Measurements from ENCODE around the gene PLEKHG4B.
"Not testable (repeated sequence)": the region's sequence is repeated elsewhere in the genome, so short reads cannot be mapped to it uniquely, and the experiment has no call there.

PLEKHG4B gene

DNA sequence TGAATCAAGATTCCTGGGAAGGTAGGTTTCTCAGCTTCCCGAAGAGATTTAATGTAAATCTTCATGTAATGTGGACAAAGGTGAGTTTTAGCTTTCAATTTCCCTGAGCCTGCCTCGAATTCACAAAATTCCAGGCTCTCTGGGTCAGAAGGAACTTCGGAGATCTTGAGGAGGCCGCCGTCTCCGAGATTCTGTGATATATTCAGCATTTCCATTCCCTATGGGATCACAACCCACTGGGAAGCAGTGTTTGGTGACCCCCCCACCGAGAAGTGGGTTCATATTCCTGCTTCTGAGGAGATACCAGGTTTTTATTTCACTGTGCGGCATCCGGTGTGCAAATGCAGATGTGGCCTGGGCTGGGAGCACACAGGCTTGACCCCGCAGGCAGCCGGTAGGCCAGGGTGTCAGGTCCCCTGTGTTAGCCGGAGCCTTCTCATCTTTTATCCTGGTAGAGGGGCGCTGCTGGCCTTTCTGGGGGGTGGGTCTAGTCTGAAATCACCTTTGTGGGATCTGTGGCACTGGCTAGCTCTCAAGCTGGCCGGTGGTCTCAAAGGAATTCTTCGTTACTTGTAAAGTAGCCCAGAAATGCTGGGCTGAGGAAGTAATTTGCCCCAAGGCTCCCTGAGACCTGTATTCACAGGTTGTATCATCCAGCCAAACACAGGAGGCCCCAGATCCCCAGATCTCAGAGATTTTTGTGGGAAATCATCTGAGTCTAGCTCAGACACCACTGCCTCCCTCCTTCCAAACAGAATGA is 1.4 kb downstream of the PLEKHG4B start:
- DNase-seq (ENCODE audit: insufficient read length, low spot score) (no peak), FAIRE-seq (no peak)

DNA sequence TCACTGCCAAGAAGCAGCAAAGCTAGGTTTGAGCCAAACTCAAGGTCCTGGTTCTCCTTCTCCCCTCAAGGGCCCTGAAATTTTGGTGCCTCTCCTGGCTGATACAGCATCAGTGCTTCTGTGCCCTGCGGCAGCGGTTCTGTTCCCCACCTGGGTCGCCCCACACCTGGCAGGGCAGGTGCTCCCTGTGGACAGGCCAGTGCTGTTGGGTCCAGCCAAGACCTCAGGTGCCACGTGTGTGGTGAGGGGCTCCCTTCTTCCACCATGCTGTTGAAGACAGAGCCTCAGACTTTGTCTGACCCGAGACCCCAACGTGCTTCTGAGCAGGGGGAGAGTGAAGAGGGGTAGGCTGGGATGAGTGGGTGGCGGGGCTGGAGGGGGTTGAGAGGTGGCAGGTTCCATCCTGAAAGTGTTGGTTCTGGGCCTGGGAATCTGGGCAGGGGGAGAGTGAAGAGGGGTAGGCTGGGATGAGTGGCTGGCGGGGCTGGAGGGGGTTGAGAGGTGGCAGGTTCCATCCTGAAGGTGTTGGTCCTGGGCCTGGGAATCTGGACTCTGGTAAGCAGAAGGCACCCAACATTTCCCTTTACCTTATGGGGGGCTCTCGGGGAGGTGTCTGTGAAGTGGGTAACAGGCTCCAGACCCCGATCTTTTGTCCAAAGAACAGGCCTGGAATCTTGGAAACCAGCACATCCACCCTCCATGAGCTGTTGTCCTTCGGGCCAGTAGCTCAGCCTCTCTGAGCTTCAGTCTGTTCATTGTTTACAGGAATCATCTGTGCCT is 2.3 kb downstream of the PLEKHG4B start:
- DNase-seq (ENCODE audit: insufficient read length, low spot score) = no peak
- FAIRE-seq = no peak

DNA sequence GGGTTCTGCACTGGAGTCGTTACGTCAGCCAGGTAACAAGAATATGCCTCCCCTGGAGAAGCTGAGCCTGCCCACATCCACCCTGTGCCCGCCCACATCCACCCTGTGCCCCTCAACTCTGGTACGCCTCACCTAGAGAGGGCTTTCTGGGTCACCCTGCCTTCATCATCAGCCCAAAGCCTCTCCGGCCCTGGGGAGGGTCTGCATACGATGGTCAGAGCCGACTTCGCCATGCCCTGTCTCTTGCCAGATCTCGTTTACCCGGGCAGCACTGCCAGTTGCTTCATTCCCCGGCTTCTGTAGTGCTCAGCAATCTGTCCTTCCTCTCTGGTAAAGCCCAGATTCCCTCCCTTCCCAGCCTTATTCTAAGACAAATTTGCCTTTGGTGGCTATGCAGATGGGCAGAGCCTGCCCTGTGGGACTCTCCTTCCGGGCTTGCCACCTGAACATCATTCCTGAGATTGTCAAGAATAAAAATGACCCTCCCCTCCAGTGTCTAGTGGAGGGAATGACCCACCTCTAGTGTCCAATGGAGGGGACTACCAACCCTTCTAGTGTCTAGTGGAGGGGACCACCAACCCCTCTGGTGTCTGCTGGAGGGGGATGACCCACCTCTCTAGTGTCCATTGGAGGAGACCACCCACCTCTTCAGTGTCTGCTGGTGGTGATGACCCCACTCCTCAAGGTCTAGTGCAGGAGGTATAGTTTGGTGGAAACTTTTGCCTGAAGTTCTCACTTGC is 3.4 kb downstream of the PLEKHG4B start:
- no peak for FAIRE-seq
- no peak for DNase-seq (ENCODE audit: insufficient read length, low spot score)

DNA sequence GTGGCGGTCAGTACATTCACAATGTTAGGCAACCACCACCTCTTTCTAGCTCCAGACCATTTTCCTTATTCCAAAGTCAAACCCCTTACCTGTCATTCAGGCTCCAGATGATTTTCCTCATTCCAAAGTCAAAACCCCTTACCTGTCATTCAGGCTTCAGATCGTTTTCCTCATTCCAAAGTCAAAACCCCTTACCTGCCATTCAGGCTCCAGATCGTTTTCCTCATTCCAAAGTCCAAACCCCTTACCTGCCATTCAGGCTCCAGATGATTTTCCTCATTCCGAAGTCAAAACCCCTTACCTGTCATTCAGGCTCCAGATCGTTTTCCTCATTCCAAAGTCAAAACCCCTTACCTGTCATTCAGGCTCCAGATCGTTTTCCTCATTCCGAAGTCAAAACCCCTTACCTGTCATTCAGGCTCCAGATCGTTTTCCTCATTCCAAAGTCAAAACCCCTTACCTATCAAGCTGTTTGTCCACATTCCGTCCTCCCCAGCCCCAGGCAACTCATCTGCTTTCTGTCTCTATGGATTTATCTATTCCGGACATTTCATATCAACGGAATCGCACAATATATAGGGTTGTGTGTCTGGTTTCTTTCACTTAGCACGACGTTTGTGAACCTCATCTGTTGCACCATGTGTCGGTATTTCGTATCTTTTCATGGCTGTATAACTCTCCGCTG is 5.2 kb downstream of the PLEKHG4B start:
- FAIRE-seq (no peak), DNase-seq (ENCODE audit: insufficient read length, low spot score) (no peak)

DNA sequence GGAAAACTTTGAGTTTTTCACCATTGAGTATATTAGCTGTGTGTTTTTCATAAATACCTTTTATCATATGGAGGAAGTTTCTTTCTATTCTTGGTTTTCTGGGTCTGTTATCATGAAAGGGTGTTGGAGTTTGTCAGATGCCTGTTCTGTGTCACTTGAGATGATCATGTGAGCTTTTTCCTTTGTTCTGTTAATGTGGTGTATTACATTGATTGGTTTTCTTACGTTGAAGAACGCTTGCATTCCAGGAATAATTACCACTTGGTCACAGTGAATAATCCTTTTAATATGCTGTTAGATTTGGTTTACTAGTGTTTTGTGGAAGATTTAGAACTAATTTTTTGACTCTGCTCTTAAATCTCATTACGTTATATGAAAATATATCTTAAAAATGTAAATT is 7.8 kb downstream of the PLEKHG4B start:
- DNase-seq (ENCODE audit: insufficient read length, low spot score) = no peak
- no peak for FAIRE-seq

DNA sequence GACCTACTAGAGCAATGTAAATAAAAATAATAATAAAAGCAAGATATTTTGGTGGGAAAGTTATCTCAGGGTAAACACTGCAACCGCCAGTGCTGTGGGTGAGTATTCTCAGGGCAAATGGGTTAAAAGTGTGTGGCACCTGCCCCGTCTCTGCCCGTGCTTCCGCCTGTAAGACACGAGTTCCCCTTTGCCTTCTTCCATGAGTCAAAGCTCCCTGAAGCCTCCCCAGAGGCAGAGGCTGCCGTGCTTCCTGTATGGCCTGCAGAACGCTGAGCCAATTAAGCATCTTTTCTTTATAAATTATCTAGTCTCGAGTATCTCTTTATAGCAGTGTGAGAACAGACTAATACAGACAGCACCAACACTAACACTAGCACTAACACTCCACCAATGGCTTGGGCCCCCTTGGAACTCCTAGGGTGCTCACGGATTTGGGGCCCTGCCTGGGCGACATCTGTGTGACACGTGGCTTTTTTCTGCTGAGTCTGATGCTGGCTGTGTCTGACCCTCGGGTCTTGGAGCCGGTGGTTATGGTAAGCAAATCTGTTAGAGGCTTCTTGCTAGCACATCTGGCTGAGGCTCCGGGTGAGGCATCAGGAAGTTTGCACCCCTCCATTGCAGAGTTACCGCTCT is 10.6 kb downstream of the PLEKHG4B start:
- FAIRE-seq (no peak), DNase-seq (ENCODE audit: insufficient read length, low spot score) (no peak)

DNA sequence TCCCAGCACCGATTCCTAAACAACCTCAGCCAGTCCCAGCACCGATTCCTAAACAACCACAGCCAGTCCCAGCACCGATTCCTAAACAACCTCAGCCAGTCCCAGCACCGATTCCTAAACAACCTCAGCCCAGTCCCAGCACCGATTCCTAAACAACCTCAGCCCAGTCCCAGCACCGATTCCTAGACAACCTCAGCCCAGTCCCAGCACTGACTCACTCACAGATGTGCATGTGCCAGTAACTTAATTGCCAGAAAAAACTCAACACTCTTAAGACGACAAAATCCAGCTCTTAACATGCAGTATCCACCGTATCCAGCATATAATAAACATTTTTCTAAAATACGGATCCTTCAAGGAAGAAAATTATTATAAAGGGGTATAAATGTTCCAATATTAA is 12.1 kb downstream of the PLEKHG4B start:
- DNase-seq (ENCODE audit: insufficient read length, low spot score); FAIRE-seq: not testable (repeated sequence)

DNA sequence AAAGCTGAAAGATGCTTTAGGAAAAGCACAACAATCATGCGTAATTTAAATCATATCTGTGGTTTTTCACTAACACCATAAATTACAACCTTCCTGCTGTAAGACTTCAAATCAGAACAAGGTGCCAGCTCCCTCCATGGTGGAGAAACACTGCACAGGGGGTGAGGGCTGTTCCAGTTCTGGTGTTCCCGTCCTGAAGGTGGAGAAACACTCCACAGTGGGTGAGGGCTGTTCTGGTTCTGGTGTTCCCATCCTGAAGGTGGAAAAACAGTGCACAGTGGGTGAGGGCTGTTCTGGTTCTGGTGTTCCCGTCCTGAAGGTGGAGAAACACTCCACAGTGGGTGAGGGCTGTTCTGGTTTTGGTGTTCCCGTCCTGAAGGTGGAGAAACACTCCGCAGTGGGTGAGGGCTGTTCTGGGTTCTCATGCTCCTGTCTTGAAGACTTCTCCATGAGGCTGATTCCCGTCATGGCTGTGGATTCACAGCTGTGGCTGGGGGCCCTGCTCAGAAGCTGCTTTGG is 12.9 kb downstream of the PLEKHG4B start:
- FAIRE-seq = no peak

DNA sequence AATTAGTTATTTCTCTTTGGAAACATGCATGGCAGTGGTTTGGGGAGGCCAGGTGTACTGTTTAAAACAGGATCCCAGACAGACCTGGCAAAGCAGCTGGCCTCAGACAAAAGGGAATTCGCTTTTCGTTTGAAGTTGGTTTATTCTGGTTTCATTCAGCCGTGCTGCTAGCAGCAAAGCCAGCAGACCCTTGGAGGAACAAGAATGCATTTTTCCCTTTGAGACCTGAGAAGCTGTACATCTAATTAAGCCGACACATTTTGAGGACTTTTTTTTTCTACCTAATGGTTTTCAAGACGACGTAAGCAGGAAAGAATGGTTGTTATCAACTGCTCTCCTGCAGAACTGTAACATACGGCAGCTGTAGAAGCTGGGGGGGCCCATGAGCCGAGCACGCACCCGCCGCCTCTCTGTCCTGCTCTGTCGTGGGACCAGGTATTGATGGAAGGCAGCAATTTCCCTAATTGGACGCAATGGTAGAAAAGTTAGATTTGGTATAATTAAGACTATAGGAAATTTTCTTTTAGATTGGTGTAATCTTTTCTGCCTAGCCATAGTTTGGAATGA is 13.6 kb downstream of the PLEKHG4B start:
- DNase-seq (ENCODE audit: insufficient read length, low spot score) (no peak), FAIRE-seq (no peak)

More for the DNA sequence above, 12.9 kb downstream of the PLEKHG4B start:
- DNase-seq (ENCODE audit: insufficient read length, low spot score) = no peak

DNA sequence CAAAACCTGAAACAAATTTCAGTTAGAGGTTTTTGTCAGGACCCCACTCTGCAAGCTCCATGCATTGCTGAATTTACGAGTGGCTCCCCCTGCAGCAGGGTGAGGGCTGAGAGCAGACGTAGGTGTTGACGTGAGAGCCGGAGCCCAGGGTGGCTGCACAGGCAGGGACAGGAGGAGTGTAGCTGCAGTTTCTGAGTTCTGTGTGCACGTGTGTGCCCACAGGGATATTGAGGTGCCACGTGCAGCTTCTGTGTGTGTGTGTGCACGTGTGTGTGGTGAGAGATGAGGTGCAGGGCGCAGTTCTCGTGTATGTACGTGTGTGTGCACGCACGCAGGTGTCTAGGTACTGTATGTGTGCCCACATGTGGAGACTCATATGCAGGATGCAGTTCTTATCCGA is 14.6 kb downstream of the PLEKHG4B start:
- no peak for FAIRE-seq
- no peak for DNase-seq (ENCODE audit: insufficient read length, low spot score)

DNA sequence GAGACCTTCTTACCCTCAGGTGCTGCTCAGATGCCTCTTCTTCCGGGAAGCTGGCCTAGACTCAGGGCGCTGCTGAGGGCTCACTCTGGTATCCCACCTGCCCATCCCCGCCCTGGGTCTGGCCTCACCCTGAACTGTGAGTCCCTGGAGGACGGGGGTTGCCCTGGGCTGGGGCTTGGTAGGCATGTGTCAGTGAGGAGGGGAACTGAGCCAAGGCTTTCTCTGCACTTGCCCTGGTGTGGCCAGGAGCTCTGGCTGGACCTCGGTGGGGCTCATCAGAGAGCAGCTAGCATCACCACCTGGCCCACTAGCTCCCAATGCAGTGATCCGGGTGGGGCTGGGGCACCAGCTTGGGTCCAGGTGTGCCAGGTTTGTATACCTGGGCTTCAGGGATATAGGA is 15.6 kb downstream of the PLEKHG4B start:
- no peak for FAIRE-seq
- no peak for DNase-seq (ENCODE audit: insufficient read length, low spot score)

DNA sequence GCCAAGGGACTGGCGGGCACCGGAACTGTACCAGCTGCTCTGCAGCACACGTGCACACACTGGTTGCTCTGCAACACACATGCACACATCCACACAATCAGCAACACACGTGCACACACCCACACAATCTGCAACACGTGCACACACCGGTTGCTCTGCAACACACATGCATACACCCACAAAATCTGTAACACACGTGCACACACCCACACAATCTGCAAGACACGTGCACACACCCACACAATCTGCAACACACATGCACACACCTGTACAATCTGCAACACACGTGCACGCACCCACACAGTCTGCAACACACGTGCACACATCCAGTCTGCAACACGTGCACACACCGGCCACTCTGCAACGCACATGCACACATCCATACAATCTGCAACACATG is 17.9 kb downstream of the PLEKHG4B start:
- DNase-seq (ENCODE audit: insufficient read length, low spot score) = no peak
- FAIRE-seq = no peak

DNA sequence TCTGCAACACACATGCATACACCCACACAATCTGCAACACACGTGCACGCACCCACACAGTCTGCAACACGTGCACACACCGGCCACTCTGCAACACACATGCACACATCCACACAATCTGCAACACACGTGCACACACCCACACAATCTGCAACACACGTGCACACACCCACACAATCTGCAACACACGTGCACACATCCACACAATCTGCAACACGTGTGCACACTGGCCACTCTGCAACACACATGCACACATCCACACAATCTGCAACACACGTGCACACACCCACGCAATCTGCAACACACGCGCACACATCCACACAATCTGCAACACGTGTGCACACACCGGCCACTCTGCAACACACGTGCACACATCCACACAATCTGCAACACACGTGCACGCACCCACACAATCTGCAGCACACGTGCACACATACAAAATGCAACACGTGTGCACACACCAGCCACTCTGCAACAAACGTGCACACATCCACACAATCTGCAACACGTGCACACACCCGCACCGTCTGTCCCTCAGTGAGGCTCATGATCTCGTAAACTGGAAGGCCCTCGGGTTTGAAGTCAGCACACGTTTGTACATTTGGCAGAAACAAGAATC is 18.4 kb downstream of the PLEKHG4B start:
- no peak for DNase-seq (ENCODE audit: insufficient read length, low spot score)
- no peak for FAIRE-seq

DNA sequence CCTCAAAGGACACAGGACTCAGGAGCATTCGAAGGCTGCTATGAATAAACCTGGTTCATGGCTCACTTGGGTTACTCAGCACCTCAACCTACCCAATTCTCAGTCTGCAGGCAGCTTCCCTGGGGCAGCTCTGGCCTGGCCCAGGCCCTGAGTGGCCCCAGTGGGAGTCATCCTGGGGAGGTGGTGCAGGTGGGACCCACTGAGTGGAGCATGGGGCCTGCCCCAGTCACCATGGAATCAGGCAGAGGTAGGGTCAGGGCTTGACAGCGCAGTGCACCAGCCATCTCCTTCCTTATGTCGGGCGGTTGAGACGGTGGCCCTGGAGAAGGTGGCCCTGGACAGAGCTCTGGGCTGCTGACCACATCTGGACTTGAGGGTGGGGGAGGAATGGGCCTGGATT is 19.2 kb downstream of the PLEKHG4B start:
- FAIRE-seq (no peak), DNase-seq (ENCODE audit: insufficient read length, low spot score) (no peak)

DNA sequence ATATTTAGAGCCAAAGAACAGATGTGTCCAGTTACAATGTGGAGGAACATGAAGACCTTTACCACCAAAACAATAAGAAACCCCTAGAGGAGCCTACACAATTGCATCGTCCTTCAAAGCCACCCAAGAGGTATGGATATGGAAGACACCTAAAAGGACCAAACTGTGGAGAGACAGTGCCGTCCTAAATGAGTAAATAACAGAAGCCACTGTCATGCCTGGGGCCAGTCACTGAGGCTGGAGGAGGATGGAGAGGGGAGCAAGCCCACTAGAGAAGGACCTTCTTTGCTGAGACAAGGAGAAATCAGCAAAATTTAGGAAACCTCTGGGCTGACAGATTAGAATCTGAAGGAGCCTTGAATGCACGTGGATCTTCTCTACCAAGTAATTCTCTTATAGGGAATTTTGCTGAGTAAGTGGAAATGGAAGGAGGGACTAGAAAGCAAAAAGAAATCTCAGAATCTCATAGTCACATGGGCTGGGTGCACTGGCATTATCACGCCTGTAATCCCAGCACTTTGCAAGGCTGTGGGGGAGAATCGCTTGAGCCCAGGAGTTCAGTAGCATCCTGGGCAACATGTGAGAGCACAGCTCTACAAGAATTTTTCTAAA is 27.6 kb downstream of the PLEKHG4B start:
- DNase-seq (ENCODE audit: insufficient read length, low spot score) (no peak), FAIRE-seq (no peak)

DNA sequence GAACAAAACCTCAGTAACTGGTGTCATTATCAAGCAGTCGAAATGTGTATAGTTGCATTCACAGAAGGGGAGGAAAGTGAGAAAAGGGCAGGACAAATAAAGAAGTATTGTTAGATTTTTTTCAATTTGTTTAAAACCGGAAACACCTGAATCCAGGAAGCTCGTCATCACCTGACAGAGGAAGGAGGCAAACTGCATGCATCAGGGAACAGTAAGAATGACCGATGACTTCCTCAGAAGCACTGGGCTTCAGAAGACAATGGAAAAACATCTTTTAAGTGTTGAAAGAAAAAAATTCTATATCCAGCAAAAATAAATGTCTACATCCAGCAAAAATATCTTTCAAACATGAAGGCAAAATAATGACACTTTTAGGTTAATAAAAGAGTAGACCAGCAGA is 29.5 kb downstream of the PLEKHG4B start:
- no peak for FAIRE-seq

DNA sequence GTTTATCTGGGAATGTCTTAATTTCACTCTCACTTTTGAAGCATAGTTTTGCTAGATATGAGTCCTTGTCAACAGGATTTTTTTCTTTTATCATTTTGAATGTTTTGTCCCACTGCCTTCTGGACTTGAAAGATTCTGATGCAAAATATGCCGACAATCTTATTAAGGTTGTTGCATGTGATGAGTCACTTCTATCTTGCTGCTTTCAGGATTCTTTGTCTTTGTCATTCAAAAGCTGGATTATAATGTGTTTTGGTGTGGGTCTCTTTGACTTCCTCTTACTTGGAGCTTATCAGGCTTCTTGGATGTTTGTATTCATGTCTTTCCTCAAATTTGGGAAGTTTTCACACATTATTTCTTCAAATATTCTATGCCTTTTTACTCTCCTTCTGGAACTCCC is 33.8 kb downstream of the PLEKHG4B start:
- DNase-seq (ENCODE audit: insufficient read length, low spot score) = no peak
- no peak for FAIRE-seq

More for the DNA sequence above, 29.5 kb downstream of the PLEKHG4B start:
- DNase-seq (ENCODE audit: insufficient read length, low spot score) = no peak

DNA sequence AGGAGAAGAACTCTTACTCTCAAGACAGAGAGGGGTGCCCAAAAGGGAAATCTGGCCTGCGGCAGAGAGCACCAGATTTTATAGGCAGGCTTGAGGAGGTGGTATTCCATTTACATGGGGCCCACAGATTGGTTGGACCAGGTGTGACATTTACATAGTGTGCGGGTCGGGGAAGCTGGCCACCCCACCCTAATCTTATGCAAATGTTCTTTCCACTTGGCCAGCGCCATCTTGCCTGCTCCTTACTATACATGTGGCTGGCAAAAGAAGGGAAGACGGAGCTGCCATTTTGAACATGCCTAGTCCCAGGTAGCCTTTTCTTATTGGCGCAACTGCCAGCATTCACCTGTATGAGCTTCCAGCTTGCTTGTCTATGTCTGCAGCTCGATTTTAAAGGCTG is 34.8 kb downstream of the PLEKHG4B start:
- no peak for FAIRE-seq
- DNase-seq (ENCODE audit: insufficient read length, low spot score) = no peak

DNA sequence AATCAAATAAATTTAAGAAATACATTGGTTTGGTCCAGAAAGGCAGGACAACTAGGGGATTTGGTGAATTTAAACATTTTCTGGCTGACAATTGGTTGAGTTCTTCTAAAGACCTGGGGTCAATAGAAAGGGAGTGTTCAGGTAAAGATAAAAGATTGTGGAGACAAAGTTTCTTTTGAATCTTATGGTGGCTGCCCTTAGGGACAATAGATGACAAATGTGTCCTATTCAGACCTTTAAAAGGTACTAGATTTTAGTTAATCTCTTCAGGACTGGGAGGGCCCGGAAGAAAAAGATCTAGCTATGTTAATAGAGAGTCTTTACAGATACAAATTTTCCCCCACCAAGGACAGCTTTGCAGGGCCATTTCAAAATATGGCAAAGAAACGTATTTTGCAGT is 35.9 kb downstream of the PLEKHG4B start:
- FAIRE-seq (no peak), DNase-seq (ENCODE audit: insufficient read length, low spot score) (no peak)

Measured in GM19239 (cell line).